NCI-H748 (cell line): ENCODE data around the gene IRX2.

Source experiments
- DNase-seq: peaks from one replicate; lab custom pipeline; 2025; ENCODE audit not compliant: unreplicated experiment; lab: John Stamatoyannopoulos, UW

Gene IRX2

DNA sequence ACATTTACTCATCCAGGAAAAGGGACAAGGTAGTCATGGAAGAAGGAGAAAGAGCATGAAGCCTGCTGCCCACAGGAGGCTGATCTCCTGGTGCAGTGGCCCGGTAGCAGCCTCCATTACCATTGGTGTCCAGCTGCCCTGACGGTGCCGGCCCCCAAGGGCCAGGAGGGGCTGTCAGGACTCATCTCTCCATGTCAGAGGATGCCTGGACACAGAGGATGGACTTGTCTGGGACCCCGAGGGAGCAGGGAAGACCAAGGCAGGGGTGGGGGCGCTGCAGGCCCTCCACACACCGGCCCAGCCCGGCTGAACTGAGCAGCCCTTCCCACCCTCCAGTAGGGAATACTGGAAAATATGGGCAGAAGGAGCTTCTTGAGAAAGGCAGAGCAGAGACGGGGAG lies 52.2 kb downstream of the IRX2 start:
- DNase-seq: no peak

DNA sequence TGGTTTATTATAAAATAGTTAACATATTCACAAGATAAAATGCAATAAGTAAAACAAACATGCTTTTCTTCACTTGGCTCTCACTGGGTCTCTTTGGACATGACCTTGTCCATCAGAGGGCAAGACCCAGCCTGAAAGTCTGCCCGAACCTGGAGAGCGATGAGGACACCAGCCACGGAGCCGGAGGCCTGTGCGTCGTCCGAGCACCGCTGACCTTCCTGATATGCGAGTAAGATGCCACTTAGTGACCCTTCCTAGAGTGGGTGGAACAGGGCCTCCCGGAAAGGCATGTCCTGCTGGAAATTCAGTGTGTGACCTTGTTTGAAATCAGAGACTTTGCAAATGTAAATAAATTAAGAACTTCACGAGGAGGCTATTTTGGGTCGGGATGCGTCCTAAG lies 52.9 kb downstream of the IRX2 start:
- no peak for DNase-seq

DNA sequence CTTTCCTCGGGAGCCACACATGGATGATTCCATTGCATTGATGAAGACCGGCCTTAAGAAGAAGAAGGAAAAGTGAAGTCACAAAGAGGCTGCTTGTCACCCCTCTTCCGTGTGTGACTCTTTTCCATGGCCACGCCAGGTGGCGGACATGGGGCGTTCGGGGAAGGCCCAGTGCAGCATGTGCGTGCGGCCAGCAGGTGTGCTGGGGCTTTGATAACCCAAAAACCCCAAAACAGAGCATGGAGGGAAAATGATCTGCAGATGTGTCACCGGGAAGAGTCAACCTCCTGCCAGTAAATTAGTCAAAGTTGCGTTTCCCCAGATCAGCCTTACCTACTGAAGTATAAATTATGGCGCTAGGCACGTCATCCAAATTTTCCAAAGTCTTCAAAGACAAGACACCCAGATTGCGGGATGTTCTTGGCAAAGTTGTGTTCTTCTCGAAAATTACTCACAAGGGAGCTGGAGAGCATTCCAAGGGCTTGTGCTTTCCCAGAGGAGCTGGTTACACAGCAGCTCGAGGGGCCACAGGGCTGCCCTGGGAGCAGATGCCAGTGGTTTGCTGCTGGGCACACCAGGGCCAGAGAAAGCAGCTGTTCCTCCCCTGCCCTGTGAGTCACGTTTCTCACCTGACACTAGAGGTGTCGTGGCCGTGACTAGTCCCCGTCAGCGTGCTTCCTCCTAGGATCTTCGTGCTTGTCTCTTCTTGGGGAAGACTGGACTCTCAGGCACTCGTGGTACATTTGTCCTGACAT lies 53.9 kb downstream of the IRX2 start:
- DNase-seq: no peak

DNA sequence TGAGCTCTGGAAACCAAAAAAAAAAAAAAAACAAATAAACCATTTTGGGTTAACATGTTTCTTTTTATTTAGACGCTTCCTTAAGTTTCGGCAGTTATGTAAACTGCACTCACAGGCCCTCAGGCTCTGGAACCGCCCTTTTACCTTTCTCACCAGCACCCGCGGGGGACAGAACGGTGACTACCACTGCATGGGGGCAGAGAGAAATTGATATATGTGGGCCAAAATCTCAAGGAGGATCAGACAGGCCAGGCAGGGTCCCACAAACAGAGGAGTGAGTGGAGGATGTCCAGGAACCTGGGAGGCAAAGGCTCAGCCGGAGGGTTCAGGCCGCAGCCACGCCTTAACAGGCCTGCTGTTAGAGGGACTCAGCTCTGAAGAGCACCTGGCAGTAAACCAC lies 54.4 kb downstream of the IRX2 start:
- peak; percentile 46 for DNase-seq
